Spleen (tissue), 11 donors: Measurements from ENCODE around the gene CCDC9. TPM values are rescaled to one million over a fixed set of nuclear protein-coding genes. Genes with fewer than 3 reads are reported as not detected.

Source experiments
- DNase-seq: peaks from one replicate; pipeline ENCODE4 v3.0.0-alpha.2; 2020
- H3K27ac ChIP-seq, 8 donors: fragments of 200-600 bp; sonication (generic) in 7 of 8; 1 replicate in 4 of 8; 2 replicates in 4 of 8; pipeline versions ENCODE4 v1.5.0 to v1.8.0; 2016 to 2021; ENCODE audit warnings: inconsistent platforms in 4 of 8, mild to moderate bottlenecking in 4 of 8, moderate library complexity in 1 of 8
- H3K27me3 ChIP-seq, 7 donors: fragments of 200-600 bp; sonication (generic) in 6 of 7; replicated peaks in 1 of 7; 1 replicate in 4 of 7; 2 replicates in 3 of 7; pipeline versions ENCODE4 v1.5.0 to v1.8.0; 2016 to 2021; ENCODE audit warnings: inconsistent platforms in 3 of 7, mild to moderate bottlenecking in 1 of 7
- H3K36me3 ChIP-seq, 6 donors: fragments of 200-600 bp; sonication (generic) in 5 of 6; 1 replicate in 4 of 6; 2 replicates in 2 of 6; pipeline versions ENCODE4 v1.5.0 to v1.8.0; 2016 to 2021; ENCODE audit warnings: inconsistent platforms in 2 of 6
- H3K4me1 ChIP-seq, 6 donors: fragments of 200-600 bp; sonication (generic) in 5 of 6; 1 replicate in 3 of 6; 2 replicates in 3 of 6; pipeline versions ENCODE4 v1.5.0 to v1.8.0; 2016 to 2021; ENCODE audit warnings: inconsistent platforms in 3 of 6
- H3K4me3 ChIP-seq, 8 donors: fragments of 200-600 bp; sonication (generic) in 7 of 8; 1 replicate in 4 of 8; 2 replicates in 4 of 8; pipeline versions ENCODE4 v1.5.0 to v1.8.0; 2016 to 2021; ENCODE audit warnings: inconsistent platforms in 4 of 8, mild to moderate bottlenecking in 4 of 8, moderate library complexity in 2 of 8
- H3K9me3 ChIP-seq, 8 donors: fragments of 200-600 bp; sonication (generic) in 7 of 8; 1 replicate in 4 of 8; 2 replicates in 4 of 8; pipeline versions ENCODE4 v1.5.0 to v1.8.0; 2016 to 2021; ENCODE audit warnings: inconsistent platforms in 4 of 8
- POLR2A ChIP-seq, 3 donors: fragments of 450-650 bp; IDR thresholded peaks; one replicate each; pipeline ENCODE4 v1.5.1; 2017; ENCODE audit warnings: antibody characterized with exemption in 3 of 3, mild to moderate bottlenecking in 1 of 3
- POLR2AphosphoS5 ChIP-seq, 3 donors: sonication (generic); formaldehyde crosslinking; IDR thresholded peaks; one replicate each; pipeline ENCODE4 v1.5.1; 2017; ENCODE audit warnings: antibody characterized with exemption in 3 of 3
- WGBS, 5 donors: extraction: QIAGEN DNeasy Blood & Tissue Kit in 3 of 5; methylation state at CpG; one replicate each; pipeline versions ENCODE4 v1.1.5 to v1.1.7; 2013 to 2018; 5-methylcytosine and 5-hydroxymethylcytosine counted together
- intact Hi-C: fragments of 100-400 bp; cut with DNase I; formaldehyde crosslinking; loops from one replicate; pipeline ENCODE4 v1.15.0; 2023; ENCODE audit warnings: low total_unique reads
- polyA plus RNA-seq, 3 donors: library from polyadenylated mRNA; stranded (reverse); fragments of 200-250 nt; gene quantifications; one replicate each; pipeline ENCODE4 v1.2.1, GENCODE V29; 2013
- total RNA-seq, 7 donors: library from RNA; depleted of rRNA in 3 of 7; stranded (reverse); fragments of >200 nt in 3 of 7; fragmentation: NEBNext Ultra II Directional in 4 of 7; extraction: Animal tissue kit (Norgen Biotek cat#: 25700) in 4 of 7; gene quantifications; one replicate each; pipeline versions ENCODE4 v1.1.0 to v1.2.1, GENCODE V29; 2016 to 2021
- TF ChIP-seq, protein P1 (sequence below), 11 experiments: fragments of 200-600 bp in 7 of 11; fragments of 450-650 bp in 4 of 11; sonication (generic) in 4 of 11; IDR thresholded peaks in 8 of 11; conservative IDR thresholded peaks in 3 of 11; 1 replicate in 7 of 11; 2 replicates in 4 of 11; pipeline versions ENCODE4 v1.4.0 to v1.8.0; 2016 to 2021; ENCODE audit warnings: antibody characterized with exemption in 11 of 11, inconsistent platforms in 4 of 11, mild to moderate bottlenecking in 1 of 11
- donor health status: healthy with polysubstance abuse.
- donor health status: DM: no; HTN: no; CAD: no; lungs with moderate emphysema.
- donor health status: DM: no; HTN: no; CAD: no.
- donor health status: Bipolar disorder and iron deficiency.
- donor health status: healthy.
- donor health status: DM: no; HTN: no; CAD: no.
- donor health status: DM: yes; HTN: yes; CAD: no.

CCDC9 gene
- total and polyA plus RNA-seq, 10 donors: 11.0 to 43.0 (median 29.4) TPM

DNA sequence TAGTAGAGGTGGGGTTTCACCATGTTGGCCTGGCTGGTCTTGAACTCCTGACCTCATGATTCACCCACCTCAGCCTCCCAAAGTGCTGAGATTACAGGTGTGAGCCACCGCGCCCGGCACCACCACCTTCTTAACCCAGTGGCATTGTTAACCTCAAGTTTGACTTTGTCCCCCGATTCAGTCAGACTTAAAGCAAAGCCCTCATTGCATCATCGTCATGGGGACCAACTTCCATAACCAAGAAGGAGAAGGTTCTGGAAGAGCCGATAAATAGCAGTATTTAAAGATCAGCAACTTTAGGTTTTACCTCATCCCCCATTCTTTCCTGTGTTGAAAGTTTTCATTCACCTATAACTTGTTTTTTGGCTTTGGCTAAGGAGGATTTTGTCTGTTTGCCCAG lies 11.7 kb downstream of the CCDC9 start:
- no peak overlapping the region for H3K27ac ChIP-seq
- TF ChIP-seq POLR2AphosphoS5 (IDR thresholded peaks at IDR 0.05) (no peak), POLR2A (IDR thresholded peaks at IDR 0.05) (no peak)
- TF ChIP-seq, protein P1, sequence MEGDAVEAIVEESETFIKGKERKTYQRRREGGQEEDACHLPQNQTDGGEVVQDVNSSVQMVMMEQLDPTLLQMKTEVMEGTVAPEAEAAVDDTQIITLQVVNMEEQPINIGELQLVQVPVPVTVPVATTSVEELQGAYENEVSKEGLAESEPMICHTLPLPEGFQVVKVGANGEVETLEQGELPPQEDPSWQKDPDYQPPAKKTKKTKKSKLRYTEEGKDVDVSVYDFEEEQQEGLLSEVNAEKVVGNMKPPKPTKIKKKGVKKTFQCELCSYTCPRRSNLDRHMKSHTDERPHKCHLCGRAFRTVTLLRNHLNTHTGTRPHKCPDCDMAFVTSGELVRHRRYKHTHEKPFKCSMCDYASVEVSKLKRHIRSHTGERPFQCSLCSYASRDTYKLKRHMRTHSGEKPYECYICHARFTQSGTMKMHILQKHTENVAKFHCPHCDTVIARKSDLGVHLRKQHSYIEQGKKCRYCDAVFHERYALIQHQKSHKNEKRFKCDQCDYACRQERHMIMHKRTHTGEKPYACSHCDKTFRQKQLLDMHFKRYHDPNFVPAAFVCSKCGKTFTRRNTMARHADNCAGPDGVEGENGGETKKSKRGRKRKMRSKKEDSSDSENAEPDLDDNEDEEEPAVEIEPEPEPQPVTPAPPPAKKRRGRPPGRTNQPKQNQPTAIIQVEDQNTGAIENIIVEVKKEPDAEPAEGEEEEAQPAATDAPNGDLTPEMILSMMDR (IDR thresholded peaks at IDR 0.05 in 8 of 11, conservative IDR thresholded peaks at IDR 0.05 in 3 of 11): no peak
- WGBS, 5 donors: 76 to 91% (median 87%) methylated on average over 6 of the region's 6 CpGs

DNA sequence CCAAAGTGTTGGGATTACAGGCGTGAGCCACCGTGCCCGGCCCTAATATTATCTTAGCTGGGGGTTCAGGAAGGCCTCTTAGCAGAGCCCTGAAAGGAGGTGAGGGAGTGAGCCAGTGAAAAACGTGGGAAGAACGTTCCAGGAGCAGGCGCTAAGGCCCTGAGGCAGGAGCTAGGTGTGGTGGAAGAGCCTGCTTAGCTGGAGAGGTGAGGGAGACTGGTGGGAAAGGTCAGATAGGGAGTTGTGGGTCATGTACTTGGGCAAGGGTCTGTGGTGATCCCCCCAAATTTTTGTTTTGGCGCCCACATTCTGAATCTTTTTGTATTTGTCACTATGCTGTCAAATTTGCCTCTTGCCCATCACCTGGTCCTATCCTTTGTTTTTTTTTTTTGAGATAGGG lies 13.3 kb downstream of the CCDC9 start:
- 92 to 99% (median 96%) methylated on average over 7 of the region's 7 CpGs for WGBS, 5 donors
- DNase-seq: no peak
- Histone ChIP-seq H3K4me1 (peaks cover 0 to 51% (median 20%) of the 10 kb centered on the region in 6 donors), H3K27ac (no peak overlapping the region), H3K4me3 (no peak overlapping the region), H3K27me3 (no peaks in the 10 kb centered on the region), H3K9me3 (no peaks in the 10 kb centered on the region), H3K36me3 (peaks cover 0 to 76% (median 58%) of the 10 kb centered on the region in 6 donors)
- intact Hi-C loops: no loop called here
- TF ChIP-seq, protein P1 (IDR thresholded peaks at IDR 0.05 in 8 of 11, conservative IDR thresholded peaks at IDR 0.05 in 3 of 11): no peak
- TF ChIP-seq POLR2AphosphoS5 (IDR thresholded peaks at IDR 0.05): no peak
- no peak for TF ChIP-seq POLR2A (IDR thresholded peaks at IDR 0.05)

More for the DNA sequence above, 11.7 kb downstream of the CCDC9 start:
- H3K4me3 ChIP-seq: no peak overlapping the region
- H3K9me3 ChIP-seq: no peaks in the 10 kb centered on the region
- H3K36me3 ChIP-seq: peaks cover 0 to 92% (median 70%) of the 10 kb centered on the region in 6 donors
- H3K4me1 ChIP-seq: peaks cover 0 to 45% (median 14%) of the 10 kb centered on the region in 6 donors
- no peaks in the 10 kb centered on the region for H3K27me3 ChIP-seq
- no peak for DNase-seq
- intact Hi-C loops: no loop called here

DNA sequence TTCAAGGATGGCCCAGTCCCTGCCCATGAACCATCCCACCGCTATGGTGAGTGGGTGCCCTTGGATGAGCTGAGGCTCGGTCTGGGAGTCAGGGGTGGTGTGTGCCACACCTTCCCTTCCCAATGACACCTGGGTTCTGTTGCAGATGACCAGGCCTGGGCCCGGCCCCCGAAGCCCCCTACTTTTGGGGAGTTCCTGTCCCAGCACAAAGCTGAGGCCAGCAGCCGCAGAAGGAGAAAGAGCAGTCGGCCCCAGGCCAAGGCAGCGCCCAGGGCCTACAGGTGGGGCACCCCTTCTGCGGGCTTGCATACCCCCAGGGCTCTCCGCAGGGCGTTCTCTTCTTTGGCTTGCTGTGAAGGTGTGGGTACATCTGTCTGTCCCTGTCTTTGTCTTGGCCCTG lies 14.1 kb downstream of the CCDC9 start:
- Histone ChIP-seq H3K27ac (no peak overlapping the region), H3K4me1 (peaks cover 4 to 57% (median 26%) of the 10 kb centered on the region in 6 donors), H3K9me3 (no peaks in the 10 kb centered on the region), H3K4me3 (no peak overlapping the region), H3K27me3 (no peaks in the 10 kb centered on the region), H3K36me3 (peaks cover 0 to 68% (median 50%) of the 10 kb centered on the region in 6 donors)
- intact Hi-C loops: no loop called here
- TF ChIP-seq, protein P1 (IDR thresholded peaks at IDR 0.05 in 8 of 11, conservative IDR thresholded peaks at IDR 0.05 in 3 of 11): no peak
- TF ChIP-seq POLR2AphosphoS5 (IDR thresholded peaks at IDR 0.05) (peak in 1 of 3 donors; percentile 17), POLR2A (IDR thresholded peaks at IDR 0.05) (no peak)
- peak; percentile 76 for DNase-seq
- 91 to 96% (median 95%) methylated on average over 9 to 10 of the region's 10 CpGs for WGBS, 5 donors

DNA sequence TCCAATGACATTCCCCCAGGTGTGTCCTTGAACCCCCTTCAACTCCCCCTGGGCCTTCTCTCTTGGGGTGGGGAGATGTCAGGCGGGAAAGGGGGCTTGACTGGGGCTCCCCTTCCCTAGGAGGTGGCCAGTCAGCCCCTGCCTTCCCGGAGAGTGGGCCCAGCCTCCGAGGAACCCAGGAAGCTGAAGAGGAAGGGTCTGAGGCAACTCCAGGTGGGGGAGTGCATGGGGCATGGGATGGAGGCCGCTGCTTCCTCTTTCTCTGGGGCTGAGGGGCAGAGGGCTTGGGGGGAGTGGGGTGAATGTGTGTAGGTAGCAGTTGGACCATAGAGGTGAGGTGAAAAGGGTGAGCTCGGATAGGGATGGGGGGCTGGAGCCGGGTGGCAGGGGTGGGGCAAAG lies 15.6 kb downstream of the CCDC9 start:
- no peaks in the 10 kb centered on the region for H3K9me3 ChIP-seq
- intact Hi-C loops: no loop called here
- no peak overlapping the region for H3K4me3 ChIP-seq
- no peak for TF ChIP-seq POLR2AphosphoS5 (IDR thresholded peaks at IDR 0.05)
- TF ChIP-seq, protein P1 (IDR thresholded peaks at IDR 0.05 in 8 of 11, conservative IDR thresholded peaks at IDR 0.05 in 3 of 11): no peak
- no peak for TF ChIP-seq POLR2A (IDR thresholded peaks at IDR 0.05)
- H3K4me1 ChIP-seq: peaks cover 8 to 66% (median 37%) of the 10 kb centered on the region in 6 donors
- H3K27ac ChIP-seq: peak overlapping the region in 3 of 8 donors; percentile 98 to 99 (median 99)
- H3K27me3 ChIP-seq: no peaks in the 10 kb centered on the region
- WGBS, 5 donors: 57 to 76% (median 72%) methylated on average over 6 of the region's 6 CpGs
- peak; percentile 80 for DNase-seq
- peaks cover 0 to 53% (median 36%) of the 10 kb centered on the region in 6 donors for H3K36me3 ChIP-seq
